GM18499 (cell line): ENCODE data around the gene ETS2.
A peak's percentile ranks its signal among the peaks of the same experiment; 100 is the strongest.

ENCODE experiments used
- ATAC-seq: cut with Tn5 transposase; IDR thresholded peaks from one replicate; pipeline ENCODE4 v1.9.1; 2021; ENCODE audit warnings: moderate number of reproducible peaks; ENCODE audit not compliant: insufficient read depth, unreplicated experiment

The ETS2 gene

DNA sequence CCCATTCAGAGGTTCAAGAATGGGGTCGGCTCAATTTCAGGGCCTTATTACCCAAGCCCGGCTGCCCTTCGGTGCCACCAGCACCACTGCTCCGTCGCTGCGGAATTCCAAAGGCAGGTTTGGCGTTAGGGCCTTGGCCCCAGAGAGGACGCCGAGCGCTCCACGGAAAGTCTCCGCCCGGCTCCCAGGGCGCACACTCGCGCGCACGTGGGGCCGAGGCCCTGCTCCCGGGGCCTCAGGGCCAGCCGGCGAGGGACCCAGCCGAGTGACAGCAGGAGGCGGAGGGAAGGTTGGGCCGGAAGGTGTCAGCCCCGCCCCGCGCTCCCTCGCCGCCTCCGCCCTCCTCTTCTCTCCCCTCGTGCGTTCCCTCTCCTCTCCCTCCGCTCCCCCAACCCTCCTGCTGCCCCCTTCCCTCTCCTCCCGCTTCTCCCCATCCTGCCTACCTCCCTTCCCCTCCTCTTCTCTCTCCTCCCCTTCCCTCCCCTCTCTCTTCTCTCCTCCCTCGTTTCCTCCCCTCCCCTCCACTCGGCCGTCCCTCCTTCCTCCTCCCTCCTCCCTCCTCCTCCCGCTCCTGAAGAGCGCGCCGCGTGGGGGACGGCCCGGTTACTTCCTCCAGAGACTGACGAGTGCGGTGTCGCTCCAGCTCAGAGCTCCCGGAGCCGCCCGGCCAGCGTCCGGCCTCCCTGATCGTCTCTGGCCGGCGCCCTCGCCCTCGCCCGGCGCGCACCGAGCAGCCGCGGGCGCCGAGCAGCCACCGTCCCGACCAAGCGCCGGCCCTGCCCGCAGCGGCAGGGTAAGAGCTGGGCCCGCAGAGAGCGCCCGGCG, at the start of gene ETS2:
Gene ETS2 (plus strand): TSS at position 602 of the 825 bp plus-strand sequence. CDS start 4,106 bp downstream, outside the sequence.
- no peak for ATAC-seq

DNA sequence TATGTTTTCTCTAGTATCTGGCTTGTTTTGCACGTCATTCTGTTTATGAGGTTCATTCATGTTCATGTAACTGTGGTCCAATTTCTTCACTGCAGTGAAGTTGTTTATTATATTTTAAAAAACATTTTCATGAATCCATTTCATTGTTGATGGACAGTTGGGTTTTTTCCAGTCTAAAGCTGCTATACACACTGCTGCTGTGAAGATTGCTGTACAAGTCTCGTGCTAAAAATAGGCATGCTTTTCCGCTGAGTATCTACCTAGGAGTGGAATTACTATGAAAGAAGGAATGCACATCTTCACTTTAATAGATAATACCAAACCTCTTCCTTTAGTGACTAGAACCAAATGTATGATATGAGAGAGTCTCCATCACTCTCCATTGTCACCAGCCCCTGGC, 49.0 kb upstream of the ETS2 start:
- ATAC-seq, result no peak

DNA sequence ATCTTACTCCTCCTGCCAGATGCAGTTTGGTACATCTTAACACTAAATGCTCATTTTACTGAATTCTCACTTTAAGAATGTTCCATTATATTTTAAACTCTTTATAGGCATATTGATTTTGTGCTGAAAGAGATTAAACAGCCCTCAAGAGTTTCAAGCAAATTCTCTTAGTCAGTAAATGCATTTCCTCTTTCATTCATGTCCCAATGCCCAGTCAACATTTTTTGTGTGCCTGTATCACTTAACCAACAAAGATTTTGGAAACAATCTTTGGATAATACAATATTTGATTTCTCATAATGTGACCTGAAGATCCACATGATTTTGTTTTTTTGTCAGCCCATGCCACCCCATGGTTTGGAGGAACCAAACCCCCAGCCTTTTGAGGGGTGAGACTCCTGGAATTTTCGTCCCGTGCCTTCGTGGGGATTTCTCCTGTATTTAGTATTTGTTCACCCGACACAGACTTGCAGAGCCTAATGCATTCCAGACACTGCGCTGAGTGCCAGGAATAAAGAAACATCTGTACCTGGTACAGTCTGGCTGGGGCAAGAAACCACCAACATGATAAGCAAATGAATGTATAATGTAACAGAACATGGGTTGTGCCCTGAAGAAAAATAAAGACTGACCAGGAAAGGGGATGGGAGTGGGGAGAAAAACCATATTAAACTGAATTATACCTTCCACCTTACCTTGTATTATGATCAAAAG, 47.1 kb upstream of the ETS2 start:
- ATAC-seq, result no peak

DNA sequence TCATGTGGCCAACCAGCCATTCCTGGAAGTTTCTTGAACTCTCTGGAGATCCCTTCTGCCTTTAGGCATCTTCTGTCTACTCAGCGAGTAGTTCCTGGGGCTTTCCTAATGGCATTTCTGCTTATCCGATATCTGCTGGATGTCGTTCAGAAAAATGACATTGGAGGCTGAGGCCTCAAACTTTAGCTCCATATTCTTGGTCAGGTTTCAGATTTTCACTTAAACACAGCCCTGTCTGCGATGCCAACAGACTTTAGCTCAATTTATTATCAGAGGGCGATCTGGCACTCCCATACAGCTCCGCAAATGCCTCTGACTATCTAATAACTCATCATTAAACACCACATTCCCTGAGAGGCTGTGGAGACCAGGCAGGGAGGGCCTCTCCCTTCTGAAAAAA, 46.3 kb upstream of the ETS2 start:
- no peak for ATAC-seq

DNA sequence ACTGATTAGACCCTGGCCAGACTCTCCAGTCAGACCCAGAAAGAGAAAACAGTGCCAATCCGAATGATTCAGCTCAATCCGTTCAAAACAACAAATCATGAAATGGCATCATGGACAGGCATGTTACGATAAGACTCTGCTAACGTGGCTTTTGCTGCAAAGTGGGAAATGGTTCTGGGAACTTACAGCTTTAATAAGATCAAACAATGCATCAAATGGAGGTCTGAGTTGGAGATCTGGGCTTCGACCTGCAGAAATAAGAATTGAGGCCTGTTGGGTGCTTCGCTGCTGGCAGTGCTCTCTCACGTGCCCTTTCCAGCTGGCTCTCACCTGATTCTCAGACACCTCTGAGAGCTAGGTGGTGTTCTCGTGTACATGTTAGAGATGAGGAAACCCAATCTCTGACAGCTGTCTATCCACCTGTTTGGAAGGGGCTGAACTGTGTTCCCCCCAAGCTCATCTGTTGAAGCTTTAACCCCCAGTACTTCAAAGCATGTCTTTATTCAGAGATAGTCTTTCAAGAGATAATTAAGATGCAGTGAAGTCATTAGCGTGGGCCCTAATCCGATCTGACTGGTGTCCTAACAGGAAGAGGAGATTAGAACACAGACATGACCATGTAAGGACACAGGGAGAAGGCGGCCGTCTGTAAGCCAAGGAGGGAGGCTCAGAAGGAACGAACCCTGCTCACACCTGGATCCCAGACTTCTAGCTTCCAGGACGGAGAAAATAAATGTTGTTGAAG, 45.5 kb upstream of the ETS2 start:
- ATAC-seq, result no peak

DNA sequence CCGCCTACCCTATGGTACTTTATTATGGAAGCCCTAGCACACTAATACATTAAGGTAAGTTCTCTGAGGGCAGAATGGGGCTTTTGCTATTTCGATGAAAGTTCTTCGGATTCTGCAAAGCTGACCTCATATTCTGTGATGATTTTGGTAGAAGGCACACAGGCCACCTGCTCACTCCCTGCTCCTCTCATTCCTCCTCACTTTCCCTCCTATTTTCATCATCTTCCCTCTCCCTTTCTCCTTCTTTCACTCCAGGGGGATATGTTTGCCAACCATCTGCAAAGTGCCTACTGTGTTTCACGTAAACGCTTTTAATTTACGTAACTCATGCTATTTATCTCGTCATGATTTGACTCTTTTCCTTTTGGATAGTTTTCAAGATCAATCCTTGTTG, 45.0 kb upstream of the ETS2 start:
- no peak for ATAC-seq

DNA sequence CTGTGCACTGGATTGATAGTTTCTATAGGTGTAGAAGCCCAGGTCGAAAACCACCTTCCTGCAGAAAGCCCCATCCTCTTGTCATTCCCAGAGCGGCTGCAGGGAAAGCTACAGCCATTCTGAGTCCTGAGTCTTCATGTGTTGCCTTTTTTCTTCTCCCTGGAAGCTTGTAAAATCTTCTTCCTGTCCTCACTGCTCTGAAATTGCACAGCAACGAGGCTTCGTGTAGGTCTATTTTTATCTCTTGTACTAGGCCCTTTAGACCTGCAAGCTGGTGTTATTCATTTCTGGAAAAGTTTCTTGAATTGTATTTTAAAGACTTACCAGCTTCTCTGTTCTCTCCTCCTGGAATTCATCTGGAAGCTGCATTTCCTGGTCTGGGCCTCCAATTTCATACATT, 44.2 kb upstream of the ETS2 start:
- ATAC-seq, result no peak

DNA sequence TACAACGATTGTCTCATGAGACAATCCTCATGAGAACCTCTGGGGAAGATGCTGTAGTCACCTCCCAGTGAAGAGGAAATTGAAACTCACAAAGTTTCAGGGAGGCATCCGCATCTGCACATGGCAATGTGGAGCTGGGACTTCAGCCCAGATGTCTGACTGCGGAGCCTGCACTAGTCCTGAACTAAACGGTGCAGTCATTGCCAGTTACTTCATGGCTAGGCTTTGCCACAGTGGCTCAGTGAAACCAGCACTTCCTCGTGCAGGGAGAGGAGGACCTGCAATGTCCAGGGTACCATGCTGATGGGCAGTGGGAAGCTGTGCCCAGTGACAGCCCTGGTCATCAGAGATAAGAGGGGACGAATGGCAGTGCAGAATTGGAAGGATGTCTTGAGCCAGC, 40.7 kb upstream of the ETS2 start:
- ATAC-seq, result no peak

DNA sequence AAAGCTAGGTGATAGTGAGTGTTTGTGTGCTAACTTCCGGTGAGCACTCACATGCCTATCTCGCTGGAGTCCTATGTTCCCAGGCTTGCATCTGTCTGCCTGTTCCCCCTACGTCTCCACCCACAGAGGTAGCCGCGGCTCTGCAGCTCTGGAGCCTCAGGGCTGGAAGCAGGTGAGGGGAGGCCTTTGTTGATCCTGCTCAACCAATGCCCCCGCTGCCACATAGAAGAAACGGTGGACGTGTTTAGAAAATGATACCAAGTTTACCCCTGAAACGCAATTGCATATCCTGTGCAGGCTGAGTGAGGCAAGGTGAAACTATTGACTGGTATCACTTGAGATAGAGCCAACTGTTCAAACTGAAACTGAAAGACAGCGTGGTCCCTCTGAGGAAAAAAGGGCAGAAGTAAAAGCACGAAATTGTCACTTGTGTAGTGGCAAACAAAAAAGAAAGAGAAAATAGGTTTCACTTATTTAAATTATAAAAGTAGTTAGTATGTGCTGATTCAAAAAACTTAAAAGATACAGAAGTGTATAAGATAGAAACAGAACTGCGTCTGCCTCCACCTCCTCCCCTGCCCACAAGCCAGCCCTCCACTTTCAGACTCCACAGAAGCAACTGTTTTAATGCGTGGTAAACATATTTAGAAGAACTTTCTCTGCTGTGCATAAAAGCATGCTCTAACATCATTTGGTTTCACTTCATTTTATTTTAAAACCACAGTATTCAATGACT, 38.6 kb upstream of the ETS2 start:
- ATAC-seq, result peak; percentile 96

DNA sequence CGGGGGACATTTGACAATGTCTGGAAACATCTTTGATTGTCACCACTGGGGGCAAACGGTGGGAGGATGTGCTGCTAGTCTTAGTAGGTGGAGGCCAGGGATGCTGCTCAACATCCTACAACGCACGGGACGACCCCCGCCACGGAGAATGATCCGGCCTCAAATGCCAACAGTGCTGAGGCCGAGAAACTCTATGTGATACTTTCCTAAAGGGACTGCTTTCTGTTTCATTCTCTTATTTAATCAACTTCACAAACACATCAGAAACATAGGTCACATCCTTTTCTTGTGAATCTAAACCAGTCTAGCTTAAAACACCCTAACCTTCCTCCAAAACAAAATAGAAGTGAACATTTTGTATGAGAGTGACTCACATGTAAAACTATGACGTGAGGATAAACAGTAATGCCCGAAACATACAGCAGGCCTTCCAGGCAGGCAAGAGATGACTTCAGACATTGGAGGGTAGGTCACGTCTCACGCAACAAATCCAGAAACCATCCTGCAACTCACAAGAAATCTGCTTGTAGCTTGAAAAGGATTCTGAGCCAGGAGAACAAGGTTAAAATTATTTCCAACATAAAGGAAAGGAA, 37.2 kb upstream of the ETS2 start:
- no peak for ATAC-seq

DNA sequence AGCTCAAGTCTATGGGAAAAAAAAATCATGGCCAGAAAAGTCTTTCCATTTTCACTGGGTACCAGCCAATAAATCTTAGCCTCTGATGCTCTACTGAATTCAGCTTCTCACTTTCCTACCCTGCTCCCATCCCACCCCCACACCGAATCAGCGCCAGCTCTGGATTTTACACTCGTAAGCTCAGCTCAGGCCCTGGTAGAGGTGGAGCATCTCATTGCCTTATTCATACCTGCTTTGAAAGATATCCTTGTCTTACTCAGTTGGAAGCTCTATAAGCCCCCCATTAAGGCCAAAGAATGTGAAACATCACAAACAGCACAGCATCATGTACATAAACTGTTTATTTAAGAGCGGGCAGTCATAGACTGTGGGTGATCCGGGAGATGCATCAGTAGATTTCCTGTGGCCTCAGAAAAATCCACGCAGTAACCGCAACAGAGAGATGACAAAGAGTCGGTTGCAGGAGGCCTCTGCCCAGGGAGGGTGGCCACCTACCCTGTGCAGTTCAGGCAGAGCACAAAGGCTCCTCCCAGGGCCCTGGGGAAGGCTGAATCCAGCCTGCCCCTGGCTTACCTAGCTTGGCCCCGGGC, 36.4 kb upstream of the ETS2 start:
- ATAC-seq, result no peak

DNA sequence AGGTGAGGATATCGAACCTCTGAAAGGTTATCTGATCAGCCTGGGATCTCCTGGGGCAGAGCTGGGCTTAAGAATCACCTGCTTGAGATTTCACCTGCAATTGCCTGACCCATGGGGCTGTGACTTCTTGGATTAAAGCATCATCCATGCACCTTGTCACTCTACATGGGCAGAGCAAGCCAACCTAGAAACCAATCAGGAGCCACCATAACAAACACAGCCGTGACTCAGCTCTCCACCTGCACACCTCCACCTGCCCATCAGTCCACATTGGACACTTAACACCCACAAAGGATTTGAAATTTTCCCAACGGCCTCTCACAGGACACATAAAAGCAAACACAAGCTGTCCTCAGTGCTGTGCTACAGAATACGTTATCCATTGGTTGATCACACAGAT, 35.1 kb upstream of the ETS2 start:
- no peak for ATAC-seq

DNA sequence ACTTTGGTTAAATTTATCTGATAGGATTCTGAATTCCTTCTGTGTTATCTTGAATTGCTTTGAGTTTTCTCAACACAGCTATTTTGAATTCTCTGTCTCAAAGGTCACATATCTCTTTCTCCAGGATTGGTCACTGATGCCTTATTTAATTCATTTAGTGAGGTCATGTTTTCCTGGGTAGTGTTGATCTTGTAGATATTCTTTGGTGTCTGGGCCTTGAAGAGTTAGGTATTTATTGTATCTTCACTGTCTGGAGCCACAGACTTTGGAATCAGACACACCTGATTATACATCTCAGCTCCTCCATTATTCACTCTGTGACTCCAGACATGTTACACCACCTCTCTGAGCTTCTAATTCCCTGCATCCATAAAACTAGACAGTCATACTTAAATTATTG, 34.2 kb upstream of the ETS2 start:
- ATAC-seq, result no peak

DNA sequence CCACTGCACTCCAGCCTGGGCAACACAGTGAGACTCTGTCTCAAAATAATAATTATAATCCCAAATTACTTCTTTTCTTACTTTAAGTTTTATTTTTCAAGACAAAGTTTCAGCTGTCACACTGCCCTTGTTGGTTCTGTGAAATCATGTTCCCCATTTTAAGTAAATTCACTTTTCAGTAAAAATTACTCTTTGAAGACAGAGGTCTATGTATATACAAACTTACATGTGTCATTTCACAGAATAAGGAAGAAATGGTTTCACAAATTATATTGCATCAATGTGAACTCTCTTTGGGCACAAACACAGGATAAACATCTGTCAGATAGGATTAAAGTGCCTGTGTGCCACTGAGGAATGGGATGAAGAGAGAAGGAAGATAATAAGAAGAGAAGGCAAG, 33.1 kb upstream of the ETS2 start:
- ATAC-seq, result no peak

DNA sequence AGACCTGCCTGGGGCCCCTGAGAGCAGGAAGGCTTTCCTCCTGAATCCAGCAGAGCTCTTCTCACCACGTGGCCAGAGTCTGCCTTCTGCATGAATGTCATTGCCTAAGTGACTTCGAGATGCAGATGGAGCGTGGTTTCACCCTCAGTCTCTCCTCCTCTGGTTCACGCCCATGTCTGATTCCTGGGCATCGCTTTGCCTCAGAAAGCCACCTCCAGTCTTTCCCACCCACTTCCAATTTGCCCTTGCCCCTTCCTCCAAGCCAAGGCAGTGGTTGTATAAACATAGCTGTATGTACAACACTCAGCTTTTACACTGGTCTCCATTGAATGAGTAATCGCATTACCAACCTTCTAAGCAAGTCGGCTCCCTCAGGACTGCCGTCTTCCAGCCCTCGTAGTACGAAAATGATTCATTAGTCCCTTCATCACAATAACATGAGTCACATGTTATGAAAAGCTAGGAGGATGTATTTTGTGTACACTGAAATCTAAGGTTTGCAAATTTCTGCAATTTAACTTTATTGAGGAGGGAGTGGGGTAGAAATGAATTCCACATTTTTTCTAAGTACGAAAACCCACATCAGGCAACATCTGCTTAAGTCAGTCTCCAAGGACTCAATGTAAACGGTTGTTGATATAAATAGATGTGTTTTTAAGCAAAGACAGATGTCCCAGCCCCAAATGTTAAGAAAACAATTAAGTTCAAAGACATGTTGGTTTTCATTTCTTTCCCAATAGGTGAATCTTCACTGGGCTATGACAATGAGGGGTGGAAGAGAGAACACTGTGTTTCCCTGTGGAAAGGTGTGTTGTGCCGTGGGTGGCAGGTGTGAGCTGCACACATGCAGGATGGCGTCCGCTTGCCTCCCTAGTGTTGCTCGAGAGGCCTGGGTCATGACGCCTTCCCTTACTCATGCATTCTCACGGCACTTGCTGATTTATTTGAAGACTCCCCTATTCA, 32.3 kb upstream of the ETS2 start:
- no peak for ATAC-seq

DNA sequence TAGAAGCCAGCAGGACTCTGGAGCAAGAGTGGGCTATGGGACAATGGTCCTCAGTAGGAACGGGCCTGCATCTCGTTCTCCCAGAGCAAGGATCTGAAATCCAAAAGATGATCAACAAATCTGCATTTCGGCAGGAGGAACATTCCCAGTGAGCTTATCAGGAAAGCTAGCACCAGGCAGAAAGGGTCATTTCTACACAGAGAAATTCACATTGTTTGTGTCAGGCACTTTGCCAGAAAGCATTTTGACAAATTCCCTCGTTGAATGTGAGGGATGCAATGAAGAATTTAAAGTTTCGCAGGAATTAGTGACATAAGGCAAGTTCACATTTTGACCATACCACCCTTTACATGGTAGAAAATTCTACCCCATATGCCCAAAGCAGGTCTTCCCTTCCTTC, 31.6 kb upstream of the ETS2 start:
- no peak for ATAC-seq

DNA sequence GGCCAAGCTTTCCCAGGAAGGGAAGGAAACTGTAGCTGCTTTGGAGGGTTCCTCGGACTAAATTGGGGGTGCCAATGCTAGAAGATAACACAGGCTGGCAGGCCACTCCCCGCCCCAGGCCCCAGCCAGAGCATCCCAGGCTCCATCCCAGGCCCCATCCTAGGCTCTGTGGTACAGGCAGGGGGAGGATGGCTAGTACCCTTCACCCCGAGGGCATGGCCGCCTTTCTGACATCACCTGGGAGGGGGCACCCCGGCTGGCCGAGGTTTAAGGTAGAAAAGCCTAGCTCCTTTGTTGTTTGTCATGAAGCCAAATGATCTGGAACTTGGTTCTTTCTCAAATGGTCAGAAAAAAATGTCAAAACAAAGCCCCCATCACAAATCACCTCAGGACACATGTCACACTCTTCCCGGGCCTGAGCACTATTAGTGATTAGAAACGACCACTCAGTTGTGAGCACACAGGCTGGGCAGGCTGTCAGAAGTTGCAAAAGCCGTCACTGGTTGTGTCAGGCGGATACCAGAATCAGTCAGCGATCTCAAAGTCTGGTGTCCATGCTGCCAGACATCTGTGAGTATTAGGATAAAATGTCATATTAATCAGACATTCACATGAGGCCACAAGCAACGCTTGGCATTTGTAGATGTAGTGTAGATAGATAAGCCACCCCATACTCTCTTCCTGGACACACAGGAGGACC, 31.0 kb upstream of the ETS2 start:
- ATAC-seq, result no peak

DNA sequence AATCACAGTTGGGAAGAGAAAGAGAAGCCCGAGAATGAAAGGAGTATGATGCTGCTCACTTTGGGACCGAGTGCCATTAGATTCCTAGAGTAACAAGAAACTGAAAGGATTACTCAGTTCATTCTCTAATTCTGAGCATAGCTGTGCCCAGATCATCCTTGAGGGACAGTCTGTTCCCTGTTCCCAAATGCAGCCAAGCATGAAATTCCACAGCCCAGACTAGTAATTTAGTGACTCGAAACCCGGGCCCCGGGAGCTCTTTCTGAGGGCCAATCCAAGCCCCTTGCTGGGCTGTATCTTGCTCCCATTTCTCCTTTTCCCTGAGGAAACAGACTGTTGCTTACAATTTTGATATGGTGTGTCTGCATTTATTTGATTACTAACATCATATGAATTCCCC, 30.0 kb upstream of the ETS2 start:
- no peak for ATAC-seq
